ENCODE data around the gene ANLN. TPM values are rescaled to one million over a fixed set of nuclear protein-coding genes. Genes with fewer than 3 reads are reported as not detected.

Gene ANLN
- total RNA-seq, 1 experiment from 2014 or later: 130 TPM

- TF ChIP-seq ZBTB33 (IDR thresholded peaks at IDR 0.05; ENCODE audit: extremely low read depth, insufficient replicate concordance, low read length) (no peak), JUND (IDR thresholded peaks at IDR 0.05) (no peak), TCF7L2 (IDR thresholded peaks at IDR 0.05; ENCODE audit: borderline replicate concordance, extremely low read depth, insufficient read depth, insufficient read length) (no peak)
These were observed 66.9 kb downstream of the ANLN start (continued) for GRCh38 chr7:36456548-36456947.

GRCh38 chr7:36459236-36459960 lies 69.7 kb downstream of the ANLN start:
- no peak overlapping the region for H3K4me2 ChIP-seq (ENCODE audit: low read length)
- no peaks in the 10 kb centered on the region for H3K79me2 ChIP-seq (ENCODE audit: insufficient read depth, low read length)
- DNase-seq (ENCODE audit: low read depth, low spot score) (no peak), ATAC-seq (no peak)
- intact Hi-C loops (cut with micrococcal nuclease): no loop called here
- H3K36me3 ChIP-seq (ENCODE audit: control insufficient read depth in 1 of 2, insufficient read depth in 2 of 2, low read length in 2 of 2): peaks cover under 1 to 4% of the 10 kb centered on the region in 2 experiments; a peak in 2 of 4 replicates
- ChIA-PET CTCF (no interaction called here), RAD21 (ENCODE audit: low non-redundant PET in 1 of 2, low total read pairs in 2 of 2, uncharacterized antibody in 2 of 2, unreplicated experiment in 2 of 2) (no interaction called here), POLR2A (no interaction called here)
- no peak overlapping the region for H3K27ac ChIP-seq (ENCODE audit: low read depth, low read length)
- H3K27me3 ChIP-seq (ENCODE audit: insufficient read depth, low read length): no peaks in the 10 kb centered on the region
- no peaks in the 10 kb centered on the region for H3K4me1 ChIP-seq (ENCODE audit: control insufficient read depth in 1 of 2, insufficient read depth in 2 of 2, low read length in 2 of 2)
- no peak overlapping the region for H2AFZ ChIP-seq (ENCODE audit: low read depth, low read length, poor library complexity, severe bottlenecking)
- H3K9me3 ChIP-seq (ENCODE audit: control insufficient read depth in 1 of 2, insufficient read depth in 1 of 2, low read depth in 1 of 2, low read length in 2 of 2): no peaks in the 10 kb centered on the region
- TF ChIP-seq ELF1 (IDR thresholded peaks at IDR 0.05; ENCODE audit: borderline replicate concordance, low read depth) (no peak), SIN3A (IDR thresholded peaks at IDR 0.05; ENCODE audit: low read depth) (no peak), POLR2A (IDR thresholded peaks at IDR 0.05; ENCODE audit: borderline replicate concordance, extremely low read depth, insufficient read depth, insufficient read length) (no peak), EZH2phosphoT487 (IDR thresholded peaks at IDR 0.05; ENCODE audit: borderline replicate concordance) (no peak), JUND (IDR thresholded peaks at IDR 0.05) (no peak), POLR2AphosphoS5 (IDR thresholded peaks at IDR 0.05; ENCODE audit: low read depth, low read length) (no peak), TCF7L2 (IDR thresholded peaks at IDR 0.05; ENCODE audit: borderline replicate concordance, extremely low read depth, insufficient read depth, insufficient read length) (no peak), ZNF274 (IDR thresholded peaks at IDR 0.05; ENCODE audit: low read depth, low read length) (no peak), CEBPB (IDR thresholded peaks at IDR 0.05; ENCODE audit: low read depth) (no peak)
- H3K9ac ChIP-seq (ENCODE audit: low read length): no peak overlapping the region
- BruUV-seq (replicated peaks): no TSS peak
- no peaks in the 10 kb centered on the region for H3K9me2 ChIP-seq (ENCODE audit: insufficient read depth)
- no peak overlapping the region for H3K4me3 ChIP-seq (replicated peaks in 1 of 2; ENCODE audit: low read depth in 1 of 2, low read length in 2 of 2)
- H4K20me1 ChIP-seq (ENCODE audit: insufficient read depth): no peaks in the 10 kb centered on the region
